Peyer's patch (tissue), 4 donors: ENCODE data around the gene JDP2. TPM values are rescaled to one million over a fixed set of nuclear protein-coding genes. Genes with fewer than 3 reads are reported as not detected.

ENCODE experiments used
- DNase-seq, 3 donors: peaks; one replicate each; pipeline ENCODE4 v3.0.0-alpha.2; 2017 to 2019
- H3K27ac ChIP-seq, 4 donors: fragments of 200-600 bp; sonication (generic); one replicate each; pipeline ENCODE4 v1.5.1; 2016 to 2019
- H3K27me3 ChIP-seq, 2 donors: fragments of 200-600 bp; sonication (generic); one replicate each; pipeline ENCODE4 v1.5.1; 2019
- H3K36me3 ChIP-seq, 3 donors: fragments of 200-600 bp; sonication (generic); one replicate each; pipeline ENCODE4 v1.5.1; 2016 to 2019
- H3K4me1 ChIP-seq, 4 donors: fragments of 200-600 bp; sonication (generic); one replicate each; pipeline ENCODE4 v1.5.1; 2016 to 2019
- H3K4me3 ChIP-seq, 4 donors: fragments of 200-600 bp; sonication (generic); 1 replicate in 3 of 4; 2 replicates in 1 of 4; pipeline ENCODE4 v1.5.1; 2016 to 2019; ENCODE audit warnings: mild to moderate bottlenecking in 1 of 4
- H3K9me3 ChIP-seq, 4 donors: fragments of 200-600 bp; sonication (generic); one replicate each; pipeline ENCODE4 v1.5.1; 2016 to 2019; ENCODE audit warnings: mild to moderate bottlenecking in 1 of 4
- POLR2A ChIP-seq, 2 donors: fragments of 450-650 bp; IDR thresholded peaks; one replicate each; pipeline ENCODE4 v1.5.1; 2017; ENCODE audit warnings: antibody characterized with exemption in 2 of 2, mild to moderate bottlenecking in 2 of 2, moderate library complexity in 2 of 2
- total RNA-seq, 4 donors: library from RNA; depleted of rRNA; stranded (reverse); fragments of >200 nt; gene quantifications; one replicate each; pipeline ENCODE4 v1.1.0, GENCODE V29; 2016
- TF ChIP-seq, protein P1 (sequence below), 6 experiments: fragments of 450-650 bp in 4 of 6; fragments of 200-600 bp in 2 of 6; sonication (generic) in 1 of 6; IDR thresholded peaks; one replicate each; pipeline ENCODE4 v1.5.1; 2017 to 2019; ENCODE audit warnings: antibody characterized with exemption in 6 of 6, mild to moderate bottlenecking in 3 of 6, moderate library complexity in 1 of 6

The JDP2 gene
- total RNA-seq, 4 donors from 2014 or later, result 56.7 to 111 (median 67.2) TPM

DNA sequence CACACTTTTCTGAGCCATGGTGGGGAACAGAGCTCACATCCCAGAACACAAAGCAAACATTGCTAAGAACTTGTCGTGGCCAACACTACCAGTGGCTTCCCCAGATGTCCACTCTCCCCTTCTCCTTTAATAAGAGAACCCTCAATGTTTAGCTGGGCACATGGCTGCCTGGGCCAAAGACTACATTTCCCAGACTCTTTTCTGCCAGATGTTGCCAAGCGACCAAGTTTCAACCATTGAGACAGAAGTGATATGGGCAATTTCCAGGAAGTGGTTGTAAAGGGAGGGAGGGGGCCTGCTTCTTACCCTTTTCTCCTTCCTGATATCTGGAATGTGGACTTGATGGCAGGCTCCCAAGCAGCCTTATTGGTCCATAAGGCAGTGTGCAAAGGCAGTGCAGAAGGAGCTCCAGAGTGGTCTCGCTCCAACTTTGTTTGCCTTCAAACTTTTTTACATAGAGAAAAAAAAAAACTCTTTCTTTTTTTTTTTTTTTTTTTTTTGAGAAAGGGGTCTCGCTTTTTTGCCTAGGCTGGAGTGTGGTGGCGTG is 24.9 kb upstream of the JDP2 start:
- no peak overlapping the region for H3K27ac ChIP-seq
- TF ChIP-seq, protein P1, sequence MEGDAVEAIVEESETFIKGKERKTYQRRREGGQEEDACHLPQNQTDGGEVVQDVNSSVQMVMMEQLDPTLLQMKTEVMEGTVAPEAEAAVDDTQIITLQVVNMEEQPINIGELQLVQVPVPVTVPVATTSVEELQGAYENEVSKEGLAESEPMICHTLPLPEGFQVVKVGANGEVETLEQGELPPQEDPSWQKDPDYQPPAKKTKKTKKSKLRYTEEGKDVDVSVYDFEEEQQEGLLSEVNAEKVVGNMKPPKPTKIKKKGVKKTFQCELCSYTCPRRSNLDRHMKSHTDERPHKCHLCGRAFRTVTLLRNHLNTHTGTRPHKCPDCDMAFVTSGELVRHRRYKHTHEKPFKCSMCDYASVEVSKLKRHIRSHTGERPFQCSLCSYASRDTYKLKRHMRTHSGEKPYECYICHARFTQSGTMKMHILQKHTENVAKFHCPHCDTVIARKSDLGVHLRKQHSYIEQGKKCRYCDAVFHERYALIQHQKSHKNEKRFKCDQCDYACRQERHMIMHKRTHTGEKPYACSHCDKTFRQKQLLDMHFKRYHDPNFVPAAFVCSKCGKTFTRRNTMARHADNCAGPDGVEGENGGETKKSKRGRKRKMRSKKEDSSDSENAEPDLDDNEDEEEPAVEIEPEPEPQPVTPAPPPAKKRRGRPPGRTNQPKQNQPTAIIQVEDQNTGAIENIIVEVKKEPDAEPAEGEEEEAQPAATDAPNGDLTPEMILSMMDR (IDR thresholded peaks at IDR 0.05), result no peak
- TF ChIP-seq POLR2A (IDR thresholded peaks at IDR 0.05), result no peak
- peaks cover 0 to 26% (median 7%) of the 10 kb centered on the region in 4 donors for H3K4me1 ChIP-seq
- no peak overlapping the region for H3K4me3 ChIP-seq
- DNase-seq, result no peak
- H3K9me3 ChIP-seq, result no peaks in the 10 kb centered on the region
- no peaks in the 10 kb centered on the region for H3K36me3 ChIP-seq
- no peaks in the 10 kb centered on the region for H3K27me3 ChIP-seq

DNA sequence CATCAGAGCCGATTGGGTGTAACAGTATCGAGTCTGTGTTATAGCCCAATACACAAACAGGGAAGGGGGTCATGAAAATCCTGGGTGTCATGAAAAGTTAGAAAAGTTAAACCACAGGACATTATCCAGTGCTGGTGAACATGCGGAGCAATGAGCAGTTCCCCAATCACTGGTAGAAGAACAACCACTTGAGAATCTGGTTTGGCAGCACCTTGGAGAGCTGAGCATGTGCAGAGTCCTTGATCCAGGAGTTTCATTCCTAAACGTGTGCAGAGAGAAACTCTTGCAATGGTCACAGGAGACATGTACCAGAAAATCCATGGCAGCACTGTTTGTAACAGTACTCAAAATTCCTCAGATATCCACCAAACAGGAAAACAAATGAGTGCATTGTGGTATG is 23.0 kb upstream of the JDP2 start:
- H3K36me3 ChIP-seq, result no peaks in the 10 kb centered on the region
- H3K27ac ChIP-seq, result no peak overlapping the region
- H3K9me3 ChIP-seq, result no peaks in the 10 kb centered on the region
- H3K4me1 ChIP-seq, result peaks cover 0 to 21% (median 7%) of the 10 kb centered on the region in 4 donors
- no peak for DNase-seq
- no peaks in the 10 kb centered on the region for H3K27me3 ChIP-seq
- TF ChIP-seq POLR2A (IDR thresholded peaks at IDR 0.05), result no peak
- TF ChIP-seq, protein P1 (IDR thresholded peaks at IDR 0.05), result no peak
- no peak overlapping the region for H3K4me3 ChIP-seq

DNA sequence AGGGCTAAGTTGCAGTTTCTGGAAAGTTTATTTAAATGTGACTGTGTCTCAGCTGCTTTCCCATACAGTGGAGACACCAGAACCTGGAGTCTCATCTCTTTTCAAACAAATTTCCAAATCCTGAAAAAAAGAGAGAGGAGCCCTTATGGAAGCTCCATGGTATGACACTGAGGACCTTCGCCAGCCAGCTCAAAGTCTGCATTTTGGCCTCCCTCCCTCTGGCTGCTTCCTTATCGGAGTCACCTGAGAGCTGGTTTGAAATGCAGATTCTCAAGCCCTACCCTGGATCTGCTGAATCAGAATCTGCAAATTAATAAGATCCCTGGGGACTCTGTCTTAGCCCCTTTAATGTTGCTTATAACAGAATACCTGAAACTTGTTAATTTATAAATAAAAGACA is 21.7 kb upstream of the JDP2 start:
- Histone ChIP-seq H3K9me3 (no peaks in the 10 kb centered on the region), H3K4me1 (peaks cover 0 to 9% (median 1%) of the 10 kb centered on the region in 4 donors), H3K36me3 (no peaks in the 10 kb centered on the region), H3K4me3 (no peak overlapping the region), H3K27ac (no peak overlapping the region), H3K27me3 (no peaks in the 10 kb centered on the region)
- DNase-seq, result no peak
- TF ChIP-seq POLR2A (IDR thresholded peaks at IDR 0.05), result no peak
- TF ChIP-seq, protein P1 (IDR thresholded peaks at IDR 0.05), result no peak

DNA sequence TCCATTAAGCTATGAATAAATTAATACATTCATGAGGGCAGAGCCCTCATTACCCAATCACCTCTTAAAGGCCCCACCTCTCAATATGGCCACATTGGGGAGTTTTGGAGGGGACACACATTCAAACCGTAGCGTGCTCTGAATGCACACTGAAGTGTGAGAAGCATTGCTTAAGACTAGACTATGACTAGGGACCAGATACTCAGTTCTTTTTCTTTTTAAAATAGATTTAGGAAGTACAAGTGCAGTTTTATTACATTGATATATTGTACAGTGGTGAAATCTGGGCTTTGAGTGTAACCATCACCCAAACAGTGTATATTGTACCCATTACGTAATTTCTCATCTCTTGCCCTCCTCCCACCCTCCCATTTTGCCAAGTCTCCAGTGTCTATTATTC is 21.0 kb upstream of the JDP2 start:
- Histone ChIP-seq H3K36me3 (no peaks in the 10 kb centered on the region), H3K27ac (no peak overlapping the region), H3K9me3 (no peaks in the 10 kb centered on the region)

DNA sequence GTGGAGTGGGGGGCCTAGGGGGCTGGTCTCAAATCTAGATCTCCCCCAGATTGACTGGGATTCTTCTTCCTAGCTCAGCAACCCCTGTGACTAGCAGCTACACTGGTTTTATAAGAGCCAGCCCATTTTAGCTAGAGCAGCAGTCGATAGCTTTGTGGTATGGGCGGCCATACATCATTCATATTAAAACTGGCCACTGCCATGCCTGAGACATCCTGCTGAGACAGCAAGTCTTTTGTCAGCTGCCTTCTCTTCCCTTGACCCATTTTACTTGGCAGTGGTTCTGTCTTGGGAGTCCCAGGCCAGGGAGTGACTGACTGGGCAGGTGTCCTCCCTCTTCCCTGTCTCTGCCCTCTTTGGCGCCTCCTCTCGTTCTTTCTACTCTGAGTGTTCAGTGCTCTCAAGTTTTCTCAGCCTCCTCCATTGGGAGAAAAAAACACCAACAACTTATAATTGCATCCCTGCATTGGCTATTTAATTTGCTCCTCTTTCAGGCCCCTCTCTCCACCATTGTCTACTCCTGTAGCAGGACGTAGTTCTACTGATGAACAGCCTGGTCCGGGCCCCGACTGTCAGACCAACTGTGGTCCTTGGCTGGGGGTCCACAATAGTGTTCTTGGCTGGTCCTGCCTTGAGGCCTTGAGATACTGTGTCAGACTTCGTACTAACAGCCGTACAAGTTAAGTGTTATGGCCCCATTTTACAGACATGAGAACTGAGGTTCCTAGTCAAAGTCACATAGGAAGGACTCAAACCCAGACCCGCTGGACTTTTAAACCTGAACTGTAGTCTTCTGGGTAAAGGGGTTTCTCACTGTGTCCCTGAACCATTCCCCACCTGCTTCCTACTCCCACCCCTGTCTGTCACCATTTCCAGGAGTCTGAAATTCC is 18.3 kb upstream of the JDP2 start:
- no peak overlapping the region for H3K4me3 ChIP-seq
- H3K27ac ChIP-seq, result no peak overlapping the region
- H3K27me3 ChIP-seq, result no peaks in the 10 kb centered on the region
- H3K36me3 ChIP-seq, result no peaks in the 10 kb centered on the region
- DNase-seq, result no peak
- no peaks in the 10 kb centered on the region for H3K9me3 ChIP-seq
- TF ChIP-seq, protein P1 (IDR thresholded peaks at IDR 0.05), result no peak
- no peak for TF ChIP-seq POLR2A (IDR thresholded peaks at IDR 0.05)
- no peaks in the 10 kb centered on the region for H3K4me1 ChIP-seq

More for the DNA sequence above, 21.0 kb upstream of the JDP2 start:
- Histone ChIP-seq H3K4me3 (no peak overlapping the region), H3K4me1 (peaks cover 0 to 3% (median 0%) of the 10 kb centered on the region in 4 donors), H3K27me3 (no peaks in the 10 kb centered on the region)
- no peak for DNase-seq
- no peak for TF ChIP-seq POLR2A (IDR thresholded peaks at IDR 0.05)
- TF ChIP-seq, protein P1 (IDR thresholded peaks at IDR 0.05), result no peak
